HFF-Myc (cell line): ENCODE data around the gene TFF2.

ENCODE experiments used
- DNase-seq: peaks from one replicate; pipeline ENCODE4 v3.0.0-alpha.2; 2011; ENCODE audit warnings: low read depth; ENCODE audit errors: extremely low read depth
- H3K4me3 ChIP-seq: replicated peaks from 2 replicates; pipeline ENCODE4 v1.5.1; 2011; ENCODE audit warnings: low read depth, mild to moderate bottlenecking, control low read depth, low read length
- TF ChIP-seq, protein P1 (sequence below): IDR thresholded peaks from 2 replicates; pipeline ENCODE4 v1.5.1; 2012; ENCODE audit warnings: mild to moderate bottlenecking, low read depth, low read length, control low read depth; ENCODE audit errors: missing control alignments

TFF2 gene

DNA sequence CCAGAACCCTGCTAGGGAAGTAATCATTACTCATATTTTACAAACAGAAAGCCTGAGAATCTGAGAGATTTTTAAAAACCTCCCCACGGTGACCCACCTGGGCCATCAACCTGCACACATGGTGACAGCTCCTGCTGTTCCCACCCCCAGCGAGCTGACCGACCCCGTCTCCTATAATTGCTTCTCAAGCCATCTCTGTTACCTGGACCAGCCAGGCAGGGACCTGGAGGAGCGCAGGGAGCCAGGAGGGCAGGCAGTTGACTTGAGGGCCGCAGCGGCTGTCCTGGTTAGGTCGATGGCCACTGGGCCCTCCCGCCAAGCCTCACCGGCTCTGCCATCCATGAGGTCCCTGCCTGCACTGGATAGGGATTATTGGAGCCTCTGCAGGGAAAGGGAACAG lies 7.7 kb downstream of the TFF2 start:
- no peak for DNase-seq
- TF ChIP-seq, protein P1, sequence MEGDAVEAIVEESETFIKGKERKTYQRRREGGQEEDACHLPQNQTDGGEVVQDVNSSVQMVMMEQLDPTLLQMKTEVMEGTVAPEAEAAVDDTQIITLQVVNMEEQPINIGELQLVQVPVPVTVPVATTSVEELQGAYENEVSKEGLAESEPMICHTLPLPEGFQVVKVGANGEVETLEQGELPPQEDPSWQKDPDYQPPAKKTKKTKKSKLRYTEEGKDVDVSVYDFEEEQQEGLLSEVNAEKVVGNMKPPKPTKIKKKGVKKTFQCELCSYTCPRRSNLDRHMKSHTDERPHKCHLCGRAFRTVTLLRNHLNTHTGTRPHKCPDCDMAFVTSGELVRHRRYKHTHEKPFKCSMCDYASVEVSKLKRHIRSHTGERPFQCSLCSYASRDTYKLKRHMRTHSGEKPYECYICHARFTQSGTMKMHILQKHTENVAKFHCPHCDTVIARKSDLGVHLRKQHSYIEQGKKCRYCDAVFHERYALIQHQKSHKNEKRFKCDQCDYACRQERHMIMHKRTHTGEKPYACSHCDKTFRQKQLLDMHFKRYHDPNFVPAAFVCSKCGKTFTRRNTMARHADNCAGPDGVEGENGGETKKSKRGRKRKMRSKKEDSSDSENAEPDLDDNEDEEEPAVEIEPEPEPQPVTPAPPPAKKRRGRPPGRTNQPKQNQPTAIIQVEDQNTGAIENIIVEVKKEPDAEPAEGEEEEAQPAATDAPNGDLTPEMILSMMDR: no peak

GRCh38 chr21:42341776-42342542 lies 8.8 kb downstream of the TFF2 start:
- H3K4me3 ChIP-seq: no peak overlapping the region
- no peak for DNase-seq
- TF ChIP-seq, protein P1: no peak

More for the DNA sequence above, 7.7 kb downstream of the TFF2 start:
- H3K4me3 ChIP-seq: no peak overlapping the region

DNA sequence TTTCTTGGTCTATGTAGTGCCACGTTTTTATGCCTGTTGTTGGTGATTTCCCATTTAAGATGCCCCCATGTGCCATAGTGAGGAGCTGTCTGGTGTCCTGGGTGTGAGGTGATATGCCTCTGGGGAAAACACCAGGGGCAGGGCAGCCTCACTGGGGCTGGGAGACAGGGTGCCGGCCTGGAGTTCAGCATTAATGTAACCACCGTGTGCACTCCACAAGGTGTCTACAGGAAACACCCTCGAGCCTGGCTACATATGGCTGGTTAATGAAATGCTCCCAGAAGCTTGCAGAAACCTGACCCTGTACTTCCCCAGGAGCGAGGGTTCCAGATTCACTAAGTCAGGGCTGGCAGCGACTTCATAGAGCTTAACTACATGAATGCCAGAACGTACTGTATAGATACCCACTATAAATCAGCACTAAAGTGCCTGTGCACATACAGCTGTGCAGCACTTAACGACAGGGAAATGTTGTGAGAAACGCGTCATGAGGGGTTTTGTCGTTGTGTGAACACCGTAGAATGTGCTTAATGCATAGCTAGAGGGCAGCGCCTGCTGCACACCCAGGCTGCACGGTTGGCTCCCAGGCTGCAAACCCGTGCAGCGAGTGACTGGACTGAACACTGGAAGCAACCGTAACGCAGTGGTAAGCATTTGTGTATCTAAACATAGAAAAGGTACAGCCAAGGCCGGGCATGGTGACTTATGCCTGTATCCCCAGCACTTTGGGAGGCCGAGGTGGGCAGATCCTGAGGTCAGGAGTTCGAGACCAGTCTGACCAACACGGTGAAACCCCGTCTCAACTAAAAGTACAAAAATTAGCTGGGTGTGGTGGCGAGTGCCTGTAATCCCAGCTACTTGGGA lies 10.4 kb downstream of the TFF2 start:
- H3K4me3 ChIP-seq: no peak overlapping the region
- TF ChIP-seq, protein P1: no peak
- DNase-seq: no peak

DNA sequence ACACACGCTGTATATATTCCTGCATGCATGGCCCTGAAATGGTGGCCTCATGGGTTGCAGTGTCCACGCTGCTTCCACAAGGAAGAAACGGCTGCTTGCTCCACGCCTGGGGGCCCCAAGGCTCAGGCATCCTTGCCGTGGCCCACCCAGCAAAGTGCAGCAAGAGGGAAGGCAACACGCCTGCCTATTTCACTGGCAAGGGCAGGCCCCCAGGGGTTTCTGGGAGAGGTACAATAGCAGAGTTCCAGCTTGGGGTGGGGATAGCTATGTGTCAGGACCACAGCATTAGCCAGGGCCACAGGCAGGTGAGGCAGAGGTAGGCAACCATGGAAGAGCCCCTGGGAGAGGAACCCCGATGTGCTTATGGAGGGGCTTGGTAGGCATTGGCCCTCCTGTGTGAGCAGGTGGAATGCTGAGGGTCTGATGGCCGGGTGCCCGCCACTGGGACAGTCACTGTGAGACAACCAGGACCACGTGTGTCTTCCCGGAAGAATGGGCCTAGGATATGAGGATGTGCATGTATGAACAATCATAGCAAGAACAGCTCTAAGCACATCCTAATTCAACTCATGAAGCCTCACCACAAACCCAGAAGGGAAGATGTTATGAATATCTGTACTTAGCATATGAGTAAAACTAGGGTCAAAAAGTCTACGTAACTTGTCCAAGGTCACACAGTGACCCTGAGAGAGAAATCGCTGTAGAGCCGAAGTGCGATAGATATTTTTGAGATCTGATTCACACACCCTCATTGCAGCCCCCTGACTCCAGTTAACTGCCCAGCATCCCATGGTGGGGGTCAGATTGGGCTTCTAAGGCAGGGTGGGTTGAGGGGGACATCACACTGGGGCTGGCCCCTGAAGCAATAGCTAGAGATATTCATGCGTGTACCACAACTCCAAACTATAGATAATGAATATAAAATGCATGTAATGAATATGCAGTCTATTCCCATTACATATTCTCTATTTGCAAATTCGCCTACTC lies 11.8 kb downstream of the TFF2 start:
- no peak overlapping the region for H3K4me3 ChIP-seq
- no peak for DNase-seq
- TF ChIP-seq, protein P1: no peak

GRCh38 chr21:42337830-42338728 lies 12.7 kb downstream of the TFF2 start:
- no peak overlapping the region for H3K4me3 ChIP-seq
- TF ChIP-seq, protein P1: peak; percentile 61
- DNase-seq: peak; percentile 2
